NCI-H1694 (cell line): ENCODE measurements around the gene LAMTOR4.
A peak's percentile ranks its signal among the peaks of the same experiment; 100 is the strongest.
"Not testable (repeated sequence)": the region's sequence is repeated elsewhere in the genome, so short reads cannot be mapped to it uniquely, and the experiment has no call there.

Experiments
- DNase-seq: peaks from one replicate; lab custom pipeline; 2025; lab: John Stamatoyannopoulos, UW

Gene LAMTOR4

DNA sequence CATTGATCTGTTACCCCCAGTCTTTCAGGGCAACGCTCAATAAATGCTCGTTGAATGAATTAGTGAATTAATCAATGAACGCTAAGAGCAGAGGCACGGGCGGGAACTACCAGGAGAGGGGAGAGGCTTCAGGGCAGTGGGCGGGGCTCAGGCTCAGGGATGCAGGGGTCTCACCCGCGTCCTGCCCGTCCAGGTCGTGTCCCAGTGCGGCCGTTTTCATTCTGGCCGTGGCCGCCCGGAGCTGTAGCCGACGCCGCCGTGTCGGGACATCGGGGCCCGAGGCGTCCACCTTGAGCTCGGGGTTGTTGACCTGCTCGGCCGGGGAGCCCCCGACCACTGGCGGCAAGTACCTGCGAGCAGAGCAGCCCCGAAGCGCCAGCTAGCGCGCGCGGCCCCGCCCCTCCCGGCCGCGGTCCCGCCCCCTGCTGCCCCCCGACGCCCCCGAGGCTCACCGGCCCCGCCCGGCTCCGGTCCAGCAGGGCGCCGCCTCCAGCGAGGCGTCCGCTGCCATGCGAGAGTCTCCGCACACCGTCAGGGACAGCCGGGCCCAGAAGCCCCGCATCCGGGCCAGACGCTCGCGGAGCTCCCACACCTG, 22.5 kb downstream of the LAMTOR4 start:
- DNase-seq = no peak

- no peak for DNase-seq
Observed at GRCh38 chr7:100171840-100172239, 23.1 kb downstream of the LAMTOR4 start.

GRCh38 chr7:100173806-100174495, 25.2 kb downstream of the LAMTOR4 start:
- no peak for DNase-seq

DNA sequence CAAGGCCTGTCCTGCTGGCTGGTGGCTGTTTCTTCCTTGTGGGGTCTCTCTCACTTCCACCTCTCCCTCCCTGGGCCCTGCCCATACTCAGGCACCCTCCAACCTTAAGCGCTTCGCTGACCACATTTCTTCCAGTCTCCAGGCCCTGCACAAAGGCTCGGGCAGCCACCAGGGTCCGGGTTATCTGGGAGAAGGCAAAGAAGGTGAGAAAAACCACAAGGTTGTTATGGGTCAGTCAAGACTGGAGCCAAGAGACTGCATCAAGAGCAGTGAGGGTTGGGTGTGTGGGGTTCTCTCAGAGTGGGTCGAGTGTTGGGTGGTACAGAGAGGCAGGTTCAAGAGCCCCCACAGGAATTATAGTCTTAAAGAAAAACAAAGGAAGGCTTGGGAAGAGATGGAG, 25.9 kb downstream of the LAMTOR4 start:
- no peak for DNase-seq

- no peak for DNase-seq
Observed at GRCh38 chr7:100175296-100175935, 26.7 kb downstream of the LAMTOR4 start.

DNA sequence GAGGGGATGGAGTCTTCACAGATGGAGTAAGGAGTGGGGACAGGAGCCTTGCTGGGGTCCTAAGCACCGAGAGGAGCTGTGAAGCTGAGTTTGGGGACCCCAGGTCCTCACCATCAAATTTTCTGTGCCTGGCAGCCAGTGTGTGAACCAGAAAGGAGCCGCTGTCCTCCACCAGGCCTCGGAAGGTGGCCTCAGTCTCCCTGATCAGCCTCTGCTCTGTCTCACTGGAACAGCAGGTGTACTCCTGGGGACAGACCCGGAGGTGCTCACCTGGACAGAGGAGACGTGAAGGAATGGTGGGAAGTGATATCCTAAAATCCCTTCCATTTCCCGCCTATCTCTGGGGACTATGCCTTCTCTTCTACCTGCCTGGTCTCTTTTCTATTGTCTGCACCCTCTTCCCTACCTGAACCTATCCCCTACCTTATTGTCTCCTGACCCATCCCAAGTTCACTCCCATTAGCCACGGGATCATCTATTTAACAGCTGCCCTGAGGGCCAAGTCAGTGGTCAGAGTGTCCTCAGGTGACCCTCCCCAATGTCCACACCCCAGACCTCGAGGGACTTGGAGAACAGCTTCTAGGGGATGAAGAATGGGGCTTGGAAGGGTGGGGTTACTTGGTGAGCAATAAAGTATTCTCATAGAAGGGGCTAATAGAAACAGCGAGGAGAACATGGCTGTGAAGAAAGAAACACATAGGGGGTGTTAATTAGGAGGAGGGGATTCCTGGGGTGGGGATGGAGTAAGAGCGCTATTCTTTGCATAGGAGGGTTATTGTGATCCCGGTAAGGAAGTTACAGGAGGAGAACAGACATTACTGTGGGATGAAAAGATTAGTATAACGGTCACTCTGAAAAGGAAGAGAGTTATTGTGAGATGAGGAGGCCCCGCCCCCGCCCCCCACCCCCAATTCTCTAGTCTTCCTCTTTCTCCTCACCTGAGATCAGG, 27.7 kb downstream of the LAMTOR4 start:
- DNase-seq = no peak

- DNase-seq = peak; percentile 96
Observed at GRCh38 chr7:100177045-100178001, 28.6 kb downstream of the LAMTOR4 start, which contains the start of the genes GPC2 and STAG3. Gene GPC2 (minus strand): TSS chr7:100177381. CDS start chr7:100177199, 182 bp downstream. Gene STAG3 (plus strand): TSS chr7:100177918. CDS start chr7:100180557, 2,639 bp downstream.

- not testable (repeated sequence) for DNase-seq
Observed at GRCh38 chr7:100180084-100180483, 31.4 kb downstream of the LAMTOR4 start.

DNA sequence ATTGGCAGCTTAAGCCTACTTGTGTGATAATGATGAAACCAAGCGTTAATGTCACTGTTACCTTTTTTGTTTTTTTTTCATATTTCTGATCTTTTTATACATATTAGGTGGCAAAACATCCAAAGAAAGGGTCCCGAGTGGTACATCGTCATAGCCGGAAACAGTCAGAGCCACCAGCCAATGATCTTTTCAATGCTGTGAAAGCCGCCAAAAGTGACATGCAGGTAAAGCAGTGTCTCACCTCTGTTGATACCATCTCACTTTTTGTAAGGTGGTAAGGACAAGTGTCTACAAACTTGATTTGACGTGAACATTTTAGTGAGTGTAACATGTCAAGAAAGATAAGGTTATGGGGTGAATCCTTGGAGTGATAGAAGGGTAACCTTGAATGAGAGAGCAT, 33.9 kb downstream of the LAMTOR4 start:
- DNase-seq = not testable (repeated sequence)

DNA sequence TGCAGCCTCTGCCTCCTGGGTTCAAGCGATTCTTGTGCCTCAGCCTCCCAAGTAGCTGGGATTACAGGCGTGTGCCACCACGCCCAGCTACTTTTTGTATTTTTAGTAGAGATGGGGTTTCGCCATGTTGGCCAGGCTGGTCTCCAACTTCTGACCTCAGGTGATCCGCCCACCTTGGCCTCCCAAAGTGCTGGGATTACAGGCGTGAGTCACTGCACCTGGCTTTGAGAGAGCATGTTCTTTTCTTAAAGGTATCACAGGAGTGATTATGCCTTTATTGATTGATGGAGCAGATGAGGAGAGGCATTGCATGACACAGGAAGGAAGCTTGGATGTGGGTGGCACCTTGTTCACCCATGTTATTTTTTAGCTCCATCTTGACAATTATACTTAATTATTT, 34.4 kb downstream of the LAMTOR4 start:
- DNase-seq = not testable (repeated sequence)

GRCh38 chr7:100185726-100186125, 37.0 kb downstream of the LAMTOR4 start:
- no peak for DNase-seq

GRCh38 chr7:100189061-100189460, 40.3 kb downstream of the LAMTOR4 start:
- no peak for DNase-seq

DNA sequence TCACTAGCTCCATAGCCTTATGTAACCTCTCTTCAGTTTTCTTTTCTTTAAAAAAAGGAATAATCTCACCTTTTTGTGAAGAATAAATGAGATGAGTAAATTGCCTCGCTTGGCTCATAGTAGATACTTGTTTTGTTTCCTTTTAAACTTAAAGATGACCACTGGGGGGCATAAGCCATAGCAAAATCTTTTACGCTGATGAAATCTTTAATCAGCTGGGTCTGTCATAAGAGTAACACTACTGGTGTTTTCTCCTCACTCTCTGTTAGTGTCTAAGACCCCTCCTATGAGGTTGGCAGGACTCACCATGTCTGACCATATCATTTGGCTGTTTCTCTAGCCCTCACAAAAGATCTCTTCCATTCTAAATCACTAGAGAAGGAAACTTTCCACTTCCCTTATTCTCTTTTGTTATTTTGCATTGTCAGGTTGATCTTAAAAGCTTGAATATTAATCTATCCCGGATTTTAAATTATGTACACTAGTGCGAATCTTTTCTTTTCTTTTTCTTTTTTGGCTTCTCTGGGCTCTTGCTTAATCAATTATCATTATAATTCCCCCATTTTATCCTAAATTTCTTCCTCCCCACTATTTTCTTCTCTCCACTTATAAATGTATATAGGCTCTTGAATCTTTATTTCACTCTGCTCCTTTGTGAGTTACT, 41.5 kb downstream of the LAMTOR4 start:
- no peak for DNase-seq

- DNase-seq = no peak
Observed at GRCh38 chr7:100191775-100192174, 43.1 kb downstream of the LAMTOR4 start.

DNA sequence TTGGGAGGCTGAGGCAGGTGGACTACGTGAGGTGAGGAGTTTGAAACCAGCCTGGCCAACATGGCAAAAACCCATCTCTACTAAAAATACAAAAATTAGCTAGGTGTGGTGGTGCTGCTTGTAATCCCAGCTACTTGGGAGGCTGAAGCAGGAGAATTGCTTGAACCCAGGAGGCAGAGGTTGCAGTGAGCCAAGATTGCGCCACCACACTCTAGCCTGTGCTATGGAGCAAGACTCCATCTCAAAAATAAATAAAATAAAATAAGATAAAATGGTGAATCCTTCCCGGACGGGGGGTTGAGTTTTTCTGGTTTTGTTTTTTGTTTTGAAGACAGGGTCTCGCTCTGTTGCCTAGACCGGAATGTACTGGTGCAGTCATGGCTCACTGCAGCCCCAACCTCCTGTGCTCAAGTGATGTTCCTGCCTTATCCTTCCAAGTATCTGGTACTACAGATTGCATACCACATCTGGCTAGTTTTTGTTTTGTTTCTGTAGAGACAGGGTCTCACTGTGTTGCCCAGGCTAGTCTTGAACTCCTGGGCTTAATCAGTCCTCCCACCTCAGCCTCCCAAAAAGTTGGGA, 43.7 kb downstream of the LAMTOR4 start:
- DNase-seq = not testable (repeated sequence)

GRCh38 chr7:100192969-100193368, 44.3 kb downstream of the LAMTOR4 start:
- DNase-seq = no peak

DNA sequence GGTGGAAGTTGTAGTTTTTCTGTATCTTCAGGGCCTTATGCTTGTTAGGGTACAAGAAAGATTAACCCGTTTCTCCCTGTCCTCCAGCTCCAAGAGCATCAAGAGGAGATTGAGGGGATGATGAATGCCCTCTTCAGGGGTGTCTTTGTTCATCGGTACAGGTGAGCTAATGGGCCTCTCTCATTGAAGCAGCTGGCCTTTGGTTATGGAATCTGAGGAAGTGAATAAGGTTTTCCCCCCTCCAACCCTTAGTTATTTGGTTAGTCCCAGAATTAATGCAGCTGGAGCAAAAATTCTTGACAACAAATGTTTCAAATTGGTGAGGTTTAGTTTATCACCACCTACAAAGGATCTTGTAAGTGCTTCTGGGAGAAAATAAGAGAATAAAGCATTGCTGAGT, 46.5 kb downstream of the LAMTOR4 start:
- DNase-seq = no peak

GRCh38 chr7:100195901-100196322, 47.2 kb downstream of the LAMTOR4 start:
- DNase-seq = not testable (repeated sequence)

DNA sequence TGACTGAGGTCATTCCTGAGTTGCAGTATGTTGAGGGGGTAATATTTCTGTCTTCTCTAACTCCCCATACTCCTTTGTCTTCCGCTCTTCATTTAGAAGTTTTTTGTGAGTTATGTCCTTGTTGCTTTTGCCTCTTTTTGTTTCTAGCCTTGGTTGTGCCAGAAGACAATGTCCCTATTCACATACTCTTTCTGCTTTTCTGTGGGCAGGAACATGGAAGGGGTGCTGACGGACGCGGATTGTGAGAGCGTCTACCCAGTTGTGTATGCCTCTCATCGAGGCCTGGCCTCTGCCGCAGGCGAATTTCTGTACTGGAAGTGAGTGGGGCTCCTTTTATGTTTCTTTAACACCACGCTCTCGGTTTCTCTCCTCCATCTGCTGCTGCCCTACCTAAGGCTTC, 49.5 kb downstream of the LAMTOR4 start:
- DNase-seq = no peak

DNA sequence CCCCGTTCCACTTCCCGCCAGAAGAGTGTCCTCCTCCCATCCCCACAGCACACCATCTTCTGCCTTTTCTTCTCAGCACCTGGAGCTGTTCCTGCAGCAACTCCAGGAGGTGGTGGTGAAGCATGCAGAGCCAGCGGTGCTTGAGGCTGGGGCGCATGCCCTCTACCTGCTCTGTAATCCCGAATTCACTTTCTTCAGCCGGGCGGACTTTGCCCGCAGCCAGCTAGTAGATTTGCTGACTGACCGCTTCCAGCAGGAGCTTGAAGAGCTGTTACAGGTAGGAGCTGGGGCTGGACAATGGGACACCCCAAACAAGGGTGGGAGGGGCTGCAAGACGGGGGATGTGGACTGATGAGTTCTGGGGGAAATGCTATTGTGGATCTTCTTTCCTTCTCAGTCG, 52.0 kb downstream of the LAMTOR4 start:
- DNase-seq = no peak
